Pulmonary artery endothelial cell (primary cell): Measurements from ENCODE around the gene CMIP. TPM values are rescaled to one million over a fixed set of nuclear protein-coding genes. Genes with fewer than 3 reads are reported as not detected.

Source experiments
- DNase-seq: peaks from one replicate; pipeline ENCODE4 v3.0.0-alpha.2; 2011; ENCODE audit warnings: low read depth, low spot score
- total RNA-seq: library from RNA; depleted of rRNA; stranded (reverse); fragments of >200 nt; gene quantifications from 2 replicates; pipeline ENCODE4 v1.2.3, GENCODE V29; 2014

CMIP gene
- total RNA-seq, 1 donor from 2014 or later, result 30.1 TPM

DNA sequence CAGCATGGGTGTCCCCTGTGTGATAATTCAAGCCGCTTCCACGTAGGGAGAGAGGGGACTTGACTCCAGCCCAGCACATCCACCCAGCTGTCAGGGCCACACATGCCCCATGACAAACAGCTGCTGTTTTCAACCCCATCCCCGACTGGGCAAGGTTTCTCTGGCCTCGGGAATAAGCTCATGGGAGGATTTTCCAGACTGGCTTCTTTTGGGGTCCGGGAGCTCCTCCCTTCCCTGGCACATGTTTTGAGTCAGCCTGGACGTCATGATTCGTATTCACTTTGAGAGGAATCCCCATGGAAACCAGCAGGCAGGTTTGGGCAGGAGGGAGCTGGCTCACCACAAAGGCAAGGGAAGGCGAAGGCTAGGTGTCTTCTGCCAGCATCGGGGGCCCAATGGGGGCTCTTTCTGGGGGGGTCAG, 156.4 kb downstream of the CMIP start:
- DNase-seq, result no peak

DNA sequence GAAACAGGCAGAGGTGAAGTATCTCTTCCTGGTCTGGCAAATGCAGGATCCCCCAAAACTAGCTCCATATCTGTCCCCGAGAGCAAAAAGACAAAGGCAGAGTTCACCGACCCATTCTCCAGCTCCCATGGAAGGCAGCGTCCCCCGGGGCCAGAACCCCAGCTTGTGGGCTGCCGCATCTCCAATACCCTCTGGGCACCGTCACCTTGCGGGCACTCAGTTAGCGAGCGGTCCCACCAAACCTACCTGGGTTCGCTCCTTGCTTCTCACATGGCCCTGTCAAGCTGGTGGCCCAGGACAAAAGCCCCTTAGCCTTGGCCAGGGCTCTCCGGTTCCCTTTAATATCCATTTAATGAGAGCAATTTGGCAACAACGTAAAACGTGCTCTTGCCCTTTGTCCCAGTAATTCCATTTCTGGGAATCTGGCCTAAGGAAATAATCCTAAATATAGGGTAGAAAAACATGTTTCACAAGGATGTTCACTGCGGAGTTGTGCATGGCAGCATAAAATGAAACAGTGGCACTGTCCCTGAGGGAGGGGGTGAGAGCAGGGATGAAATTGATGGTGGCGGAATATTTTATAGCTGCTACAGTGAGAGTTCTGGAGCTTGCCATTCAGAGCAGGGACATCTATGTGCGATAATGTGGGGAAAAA, 157.1 kb downstream of the CMIP start:
- DNase-seq, result no peak

DNA sequence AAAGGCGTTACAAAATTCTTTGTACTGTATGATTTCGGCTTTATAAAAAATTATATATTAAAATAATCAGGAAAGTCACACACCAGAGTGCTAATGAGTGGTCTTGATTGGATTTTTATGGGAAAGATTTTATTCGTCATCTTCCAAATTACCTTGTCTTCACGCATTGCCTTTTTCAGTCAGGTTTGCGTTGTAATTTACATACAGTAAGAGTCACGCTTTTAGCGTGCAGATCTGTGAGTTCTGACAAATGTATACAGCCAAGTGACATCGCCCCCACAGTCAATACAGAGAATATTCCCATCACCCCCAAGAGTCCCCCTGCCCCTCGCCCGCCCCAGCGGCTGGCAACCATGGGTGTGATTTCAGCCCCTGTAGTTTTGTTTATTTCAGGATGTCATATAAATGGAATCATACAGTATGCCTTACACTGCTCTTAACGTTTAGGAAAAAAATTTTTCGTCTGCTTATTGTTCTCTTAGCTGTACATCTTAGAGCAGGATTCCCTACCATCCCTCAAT, 157.7 kb downstream of the CMIP start:
- DNase-seq, result no peak

DNA sequence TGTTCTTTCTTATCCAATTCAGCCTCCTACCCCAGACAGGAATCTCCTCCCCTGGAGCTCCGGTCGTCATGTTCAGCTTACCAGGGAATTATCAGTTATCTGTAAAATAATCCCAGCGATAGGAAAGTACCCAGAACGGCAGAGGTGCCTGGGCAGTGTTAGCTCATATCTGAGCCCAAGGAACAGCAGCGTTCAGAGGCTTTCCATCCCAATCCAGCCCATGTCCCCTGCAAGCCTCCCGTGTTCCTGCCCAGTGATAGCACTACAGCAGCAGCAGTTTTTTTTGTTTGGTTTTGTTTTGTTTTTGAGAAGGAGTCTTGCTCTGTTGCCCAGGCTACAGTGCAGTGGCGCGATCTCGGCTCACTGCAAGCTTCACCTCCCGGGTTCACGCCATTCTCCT, 158.2 kb downstream of the CMIP start:
- no peak for DNase-seq

DNA sequence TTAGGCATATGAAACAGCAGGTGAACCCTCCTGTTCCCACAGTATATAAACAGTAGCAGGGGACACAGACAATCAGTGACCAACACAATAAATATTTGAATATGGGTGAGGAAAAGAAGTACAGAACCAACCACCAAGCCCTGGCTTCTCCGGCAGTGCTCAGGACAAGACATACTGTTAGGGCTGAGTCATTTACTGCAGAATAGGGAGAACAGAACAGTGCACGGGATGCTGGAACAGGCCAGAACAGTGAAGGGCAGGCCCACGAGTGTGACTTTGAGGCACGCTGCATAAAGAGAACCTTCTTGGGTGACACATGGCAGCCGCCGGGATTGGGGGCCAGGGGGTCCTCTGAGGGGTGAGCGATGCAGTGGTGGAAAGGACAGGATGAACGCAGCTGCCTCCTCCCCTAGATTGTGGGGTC, 160.4 kb downstream of the CMIP start:
- no peak for DNase-seq

DNA sequence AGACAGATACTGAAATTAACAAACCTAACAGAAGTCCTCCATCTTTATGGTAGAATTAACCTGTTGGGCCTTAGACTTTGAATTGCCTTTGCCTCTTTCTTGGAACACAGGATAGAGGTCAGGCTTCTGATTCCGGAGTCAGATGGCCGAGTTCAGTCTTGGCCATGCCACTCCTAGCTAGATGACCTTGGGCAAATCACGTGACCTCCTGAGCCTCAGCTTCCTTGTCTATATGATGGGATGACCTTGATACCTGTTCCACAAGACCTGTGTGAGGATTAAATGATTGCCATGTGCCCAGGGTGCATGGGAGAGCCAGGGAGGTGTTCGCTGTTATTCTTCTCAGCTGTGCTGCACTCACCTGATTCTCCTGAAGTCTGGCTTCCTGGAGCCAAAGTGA, 161.4 kb downstream of the CMIP start:
- DNase-seq, result no peak

DNA sequence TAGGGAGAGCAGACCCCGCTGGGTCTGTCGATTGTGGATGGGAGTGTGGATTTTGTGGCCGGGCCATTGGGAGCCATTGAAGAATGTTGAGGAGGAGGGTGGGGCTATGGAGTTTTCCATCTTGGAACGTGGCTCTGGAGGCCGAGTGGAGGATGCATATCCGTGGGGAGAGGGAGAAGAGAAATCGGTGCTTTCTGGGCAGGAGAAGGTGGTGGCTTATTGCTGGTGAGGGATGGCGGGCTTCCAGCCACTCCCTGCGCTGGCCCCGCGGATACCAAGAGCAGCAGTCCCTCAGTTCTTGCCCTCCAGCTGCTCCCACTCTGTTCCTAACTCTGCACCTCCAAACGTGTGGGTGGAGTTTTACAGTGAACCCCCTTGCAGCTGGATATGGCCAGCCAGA, 162.4 kb downstream of the CMIP start:
- no peak for DNase-seq

DNA sequence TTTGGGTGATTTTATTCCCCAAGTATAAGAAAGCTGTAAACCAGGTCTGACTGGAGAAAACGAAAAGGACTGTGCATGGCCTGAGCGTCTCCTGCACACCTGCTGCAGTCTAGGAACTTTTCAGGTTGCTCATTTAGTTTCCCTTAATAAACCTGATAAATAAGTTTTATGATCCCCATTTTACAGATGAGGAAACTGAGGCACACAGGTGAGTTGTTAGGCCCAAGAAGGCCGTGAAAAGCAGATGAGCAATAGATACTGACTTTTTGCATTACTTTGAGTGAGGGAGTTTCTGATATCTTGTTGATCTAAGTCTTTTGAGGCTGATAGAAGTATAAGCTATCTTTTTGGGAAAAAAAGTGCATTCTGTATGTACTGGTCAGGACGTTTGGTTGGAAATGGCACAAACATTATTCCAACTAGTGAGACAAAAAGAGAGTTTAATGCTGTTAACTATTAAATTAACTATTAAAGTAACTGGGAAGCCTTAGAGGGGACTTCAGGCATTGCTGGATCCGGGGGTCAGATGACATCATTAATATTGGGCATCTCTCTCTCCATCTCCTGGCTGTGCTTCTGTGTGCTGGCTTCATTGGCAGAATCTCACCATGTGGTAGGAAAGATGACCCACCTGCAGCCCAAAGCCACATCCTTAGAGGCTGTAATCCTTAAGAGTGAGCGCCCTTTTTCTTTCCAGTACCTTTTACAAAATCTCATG, 163.4 kb downstream of the CMIP start:
- no peak for DNase-seq

DNA sequence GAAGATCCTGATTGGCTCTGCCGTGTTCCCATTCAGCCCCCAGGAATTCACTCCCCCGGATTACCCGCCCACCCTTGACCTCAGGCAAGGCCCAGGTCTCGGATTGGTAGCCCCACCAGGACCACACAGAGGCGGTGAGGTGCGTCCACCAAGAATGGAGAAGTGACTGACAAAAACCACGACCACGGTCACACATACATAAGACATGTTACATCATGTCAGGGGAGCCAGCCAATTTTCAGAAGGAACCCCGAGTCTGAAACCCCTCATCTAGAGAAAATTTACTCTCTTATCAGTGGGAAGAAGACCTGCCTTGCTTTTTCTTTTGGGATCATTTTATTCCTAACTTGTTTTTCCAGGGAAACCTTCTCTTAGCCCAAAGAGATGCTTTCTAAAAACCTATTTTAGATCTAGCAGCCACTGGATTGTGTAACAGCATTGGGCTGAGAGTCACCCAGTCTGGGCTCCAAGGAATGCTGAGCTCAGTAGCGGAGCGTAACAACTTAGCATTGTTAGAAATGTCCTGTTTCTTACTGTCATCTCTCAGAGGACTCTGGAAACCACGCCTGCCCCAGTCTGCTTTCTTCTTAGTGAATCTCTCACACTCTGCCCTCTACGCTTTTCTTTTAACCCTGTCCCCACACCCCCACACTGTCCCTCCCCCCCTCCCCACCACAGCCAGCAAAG, 164.1 kb downstream of the CMIP start:
- no peak for DNase-seq

DNA sequence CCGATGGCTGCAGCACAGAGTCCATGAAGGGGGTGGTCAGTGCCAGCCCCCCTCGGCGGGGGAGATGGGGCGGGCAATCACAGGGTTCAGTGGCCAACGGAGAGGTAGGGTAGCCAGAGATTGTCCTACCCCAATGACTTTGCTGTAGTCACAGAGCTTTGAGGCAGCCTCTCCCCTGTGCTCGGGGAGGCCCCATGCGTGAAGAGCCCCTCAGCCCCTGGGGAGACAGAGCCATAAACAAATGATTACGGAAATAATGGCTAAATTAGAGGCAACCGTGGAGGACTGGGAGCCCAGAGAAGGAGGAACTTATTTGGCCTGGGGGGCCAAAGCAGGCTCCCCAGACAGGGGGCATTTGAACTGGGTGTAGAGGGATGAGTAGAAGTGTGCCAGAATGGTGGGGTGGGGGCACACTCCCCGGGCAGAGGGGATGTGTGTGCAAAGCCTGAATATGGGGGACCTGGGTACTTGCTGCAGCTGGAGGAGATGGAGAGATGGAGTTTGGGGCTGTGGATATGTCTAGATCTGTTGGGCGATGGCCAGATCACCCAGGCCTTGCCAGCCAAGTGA, 164.8 kb downstream of the CMIP start:
- DNase-seq, result no peak

DNA sequence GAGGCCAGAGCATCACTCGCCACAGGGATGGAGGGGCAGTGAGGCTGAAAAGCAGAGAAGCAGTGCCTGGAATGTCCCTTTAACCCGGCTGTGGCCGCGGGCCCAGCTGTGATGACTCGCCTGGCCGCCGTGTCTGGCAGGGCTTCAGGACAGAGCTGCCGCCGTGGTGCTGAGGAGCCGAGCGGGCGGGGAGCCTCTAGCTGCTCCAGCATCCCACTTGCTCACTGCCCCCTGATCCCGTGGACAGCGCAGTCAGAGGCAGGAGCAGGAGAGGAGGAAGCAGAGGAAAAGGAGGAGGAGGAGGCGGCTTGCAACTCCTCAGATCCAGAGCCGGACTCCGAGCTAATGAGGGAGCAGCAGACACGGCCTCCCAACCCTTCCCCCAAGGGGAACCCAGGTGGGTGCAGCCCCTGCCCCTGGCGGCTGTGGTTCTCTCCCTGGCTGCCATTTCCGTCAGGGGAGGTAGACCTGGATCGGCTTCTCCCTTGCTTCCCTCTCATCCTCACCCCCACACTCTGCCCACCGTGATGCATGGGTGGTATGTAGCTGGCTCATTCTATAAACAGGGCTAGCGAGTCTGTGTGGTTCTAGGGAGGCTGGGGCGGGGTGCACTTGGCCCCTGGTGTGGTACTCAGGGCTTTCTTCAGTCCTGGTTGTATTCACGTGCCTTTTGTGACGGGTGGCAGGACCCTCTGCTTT, 165.7 kb downstream of the CMIP start:
- peak; percentile 55 for DNase-seq

DNA sequence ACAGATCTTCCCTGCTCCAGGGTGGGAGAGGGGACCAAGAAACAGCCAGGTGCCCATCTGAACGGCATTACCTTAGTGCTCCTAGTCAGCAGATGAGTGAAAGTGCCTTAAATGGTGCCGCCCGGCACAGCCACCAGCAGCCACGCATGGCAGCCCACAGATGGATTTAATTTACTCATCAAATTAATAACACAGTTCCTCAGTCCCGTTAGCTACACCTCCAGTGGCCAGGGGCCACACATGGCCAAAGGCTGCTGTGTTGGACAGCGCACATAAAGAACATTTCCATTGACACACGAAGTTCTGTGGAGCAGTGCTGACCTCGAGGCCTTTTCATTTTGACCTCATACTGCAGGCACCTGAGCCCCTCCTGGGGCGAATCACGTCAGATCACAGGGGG, 166.3 kb downstream of the CMIP start:
- DNase-seq, result no peak

DNA sequence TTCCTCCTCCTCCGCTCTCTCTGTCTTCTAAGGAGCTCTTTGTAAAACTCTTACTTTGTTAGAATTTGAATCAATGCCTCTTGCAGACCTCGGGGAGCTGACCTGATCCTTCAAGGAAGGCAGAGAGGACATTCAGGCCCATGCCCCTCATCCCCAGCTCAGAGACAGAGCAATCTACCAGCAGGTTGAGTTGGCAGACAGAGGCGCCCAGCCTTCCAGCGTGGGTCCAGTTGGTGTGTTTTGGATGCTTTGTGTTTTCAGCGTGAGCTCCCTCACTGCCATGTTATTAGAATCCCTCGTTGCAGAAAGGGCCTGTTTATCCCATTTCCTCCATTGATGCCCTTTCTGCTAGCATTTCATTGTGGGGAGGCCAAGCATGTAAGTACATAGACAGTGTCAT, 167.1 kb downstream of the CMIP start:
- DNase-seq, result no peak

DNA sequence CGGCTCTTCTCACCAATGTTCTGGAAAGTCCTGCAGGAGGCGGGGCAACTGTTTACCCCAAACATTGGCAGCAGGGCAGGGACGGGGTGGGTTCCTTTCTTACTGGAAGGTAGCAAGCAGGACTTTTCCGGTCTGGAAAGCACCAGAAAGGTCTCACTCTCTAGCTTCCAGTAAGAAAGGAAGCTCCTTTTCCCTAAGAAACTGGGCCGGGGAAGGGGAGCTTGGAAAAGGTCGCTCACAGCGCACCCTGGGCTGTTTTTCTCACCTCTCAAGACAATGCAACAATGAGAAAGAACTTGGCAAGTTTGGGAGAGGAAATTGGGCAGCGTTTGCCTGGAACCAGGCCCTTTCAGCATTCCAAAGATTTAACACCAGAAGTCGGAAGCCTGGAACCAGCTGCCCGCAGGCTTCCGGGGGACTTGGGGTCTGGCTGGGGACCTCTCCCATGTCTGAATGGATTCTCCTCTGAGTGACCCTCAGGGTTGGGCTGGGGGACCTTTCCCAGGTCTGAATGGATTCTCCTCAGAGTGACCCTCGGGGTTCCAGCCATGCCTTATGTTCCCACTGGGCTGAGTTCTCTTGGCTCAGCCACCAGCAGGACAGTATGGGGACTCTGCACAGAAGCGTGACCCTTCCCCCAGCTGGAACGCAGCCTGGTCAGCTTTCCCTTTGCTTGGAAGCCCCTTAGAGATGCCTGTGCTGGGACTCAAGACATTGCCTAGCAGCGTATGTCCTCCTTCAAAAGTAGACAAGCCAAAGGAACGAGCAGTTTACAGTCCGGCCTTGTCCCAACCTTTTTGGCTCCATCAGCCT, 167.9 kb downstream of the CMIP start:
- DNase-seq, result peak; percentile 97

DNA sequence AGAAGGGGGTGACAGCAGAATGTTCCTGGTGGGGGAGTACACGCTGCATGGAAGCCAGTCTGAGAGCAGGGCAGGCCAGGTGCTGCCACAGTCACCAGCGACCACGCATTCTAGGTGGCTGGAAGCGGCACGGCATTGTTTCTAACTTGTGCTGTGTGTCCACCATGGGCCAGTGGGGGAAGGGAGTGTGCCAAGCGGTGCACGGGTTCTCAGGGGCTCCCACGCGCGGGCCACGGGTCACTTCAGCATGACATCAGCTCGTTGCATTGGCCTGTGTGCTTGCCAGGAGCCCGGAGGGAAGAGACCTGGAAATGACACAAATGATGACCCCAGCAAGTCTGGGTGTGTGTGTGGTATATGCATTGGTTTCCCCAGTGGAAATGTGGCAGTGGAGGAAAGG, 169.6 kb downstream of the CMIP start:
- no peak for DNase-seq

DNA sequence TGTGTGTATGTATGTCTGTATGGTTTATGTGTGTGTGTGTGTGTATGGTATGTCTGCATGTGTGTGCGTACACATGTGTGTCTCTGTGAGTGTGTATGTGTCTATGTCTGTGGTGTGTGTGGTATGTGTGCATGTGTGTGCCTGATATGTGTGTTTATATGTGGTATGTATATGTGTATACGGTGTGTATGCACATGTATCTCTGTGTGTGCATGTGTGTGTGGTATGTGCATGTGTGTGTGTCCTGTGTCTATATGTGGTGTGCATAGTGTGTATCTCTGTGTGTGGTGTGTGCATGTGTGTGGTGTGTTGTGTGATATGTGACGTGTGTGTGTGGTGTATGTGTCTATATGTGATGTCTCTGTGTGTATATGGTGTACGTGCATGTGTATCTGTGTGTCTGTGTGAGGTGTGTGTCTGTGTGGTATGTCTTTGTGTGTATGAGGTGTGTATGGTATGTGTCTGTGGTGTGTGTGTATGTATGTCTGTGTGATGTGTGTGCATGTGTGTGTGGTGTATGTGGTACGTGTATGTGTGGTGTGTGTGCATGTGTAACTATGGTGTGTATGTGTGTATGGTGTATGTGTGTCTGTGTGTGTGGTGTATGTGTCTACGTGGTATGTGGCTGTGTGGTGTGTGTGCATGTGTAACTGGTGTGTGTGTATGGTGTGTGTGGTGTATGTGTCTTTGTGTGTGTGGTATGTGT, 170.2 kb downstream of the CMIP start:
- DNase-seq, result no peak

DNA sequence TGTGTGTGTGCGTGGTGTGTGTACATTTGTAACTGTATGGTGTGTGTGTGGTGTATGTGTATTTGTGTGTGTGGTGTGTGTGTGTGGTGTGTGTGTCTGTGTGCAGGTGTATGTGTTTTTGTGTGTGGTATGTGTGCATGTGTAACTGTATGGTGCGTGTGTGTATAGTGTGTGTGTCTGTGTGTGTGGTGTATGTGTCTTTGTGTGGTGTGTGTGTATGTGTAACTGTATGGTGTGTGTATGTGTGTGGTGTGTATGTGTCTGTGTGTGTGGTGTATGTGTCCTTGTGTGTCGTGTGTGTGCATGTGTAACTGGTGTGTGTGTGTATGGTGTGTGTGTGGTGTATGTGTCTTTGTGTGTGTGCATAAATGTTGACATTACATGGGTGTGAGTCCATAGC, 170.8 kb downstream of the CMIP start:
- DNase-seq, result no peak

DNA sequence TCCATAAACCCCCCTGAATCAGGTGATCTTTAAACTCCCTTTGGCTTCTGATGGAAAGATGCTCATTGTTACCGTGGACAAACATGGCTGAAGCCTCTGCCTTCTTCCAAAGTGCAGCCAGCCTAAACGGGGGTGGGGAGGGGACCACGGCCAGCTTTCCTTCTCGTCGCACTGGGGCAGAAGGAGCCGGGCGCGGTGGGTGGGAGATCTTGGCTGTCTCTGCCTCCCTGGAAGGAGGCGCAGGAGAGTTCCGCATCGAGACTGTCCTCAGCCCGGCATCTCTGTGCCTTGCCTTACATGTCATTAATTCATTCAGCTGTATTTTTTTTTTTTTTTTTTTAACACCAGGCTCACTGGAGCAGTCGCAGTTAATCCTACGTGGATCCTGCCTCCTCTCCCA, 171.2 kb downstream of the CMIP start:
- DNase-seq, result no peak

DNA sequence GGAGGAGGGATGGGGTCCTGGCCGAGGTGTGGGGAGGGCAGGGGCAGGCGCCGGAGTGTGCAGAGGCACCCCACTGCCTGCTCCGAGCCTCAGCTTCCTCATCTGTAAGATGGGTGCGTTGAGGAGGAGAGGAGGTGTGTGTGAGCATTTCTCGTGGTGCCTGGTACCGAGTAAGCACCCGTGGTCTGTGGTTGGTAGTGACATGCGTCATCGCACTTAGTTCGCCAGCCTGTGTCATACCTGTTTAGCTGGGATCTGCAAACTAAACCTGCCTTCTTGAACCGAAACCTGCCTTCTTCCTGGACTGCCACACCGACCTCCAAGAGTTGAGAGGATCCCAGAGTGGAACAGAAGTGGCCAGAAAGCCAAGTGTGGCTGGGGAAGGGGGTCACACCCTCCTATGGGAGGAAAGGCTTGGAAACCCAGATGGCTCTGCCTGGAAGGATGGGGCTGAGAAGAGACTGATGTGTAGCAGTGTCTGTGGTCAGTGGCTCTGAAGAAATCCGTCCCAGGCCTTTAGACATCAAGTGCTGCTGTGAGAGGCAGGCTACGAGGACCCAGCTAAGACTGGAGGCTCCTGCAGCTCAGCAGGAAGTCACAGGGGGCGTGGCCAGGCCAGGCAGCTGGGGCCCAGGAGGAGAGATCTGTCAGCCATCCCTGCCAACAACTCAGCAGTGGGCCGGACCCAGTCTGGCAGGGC, 171.9 kb downstream of the CMIP start:
- DNase-seq, result no peak

DNA sequence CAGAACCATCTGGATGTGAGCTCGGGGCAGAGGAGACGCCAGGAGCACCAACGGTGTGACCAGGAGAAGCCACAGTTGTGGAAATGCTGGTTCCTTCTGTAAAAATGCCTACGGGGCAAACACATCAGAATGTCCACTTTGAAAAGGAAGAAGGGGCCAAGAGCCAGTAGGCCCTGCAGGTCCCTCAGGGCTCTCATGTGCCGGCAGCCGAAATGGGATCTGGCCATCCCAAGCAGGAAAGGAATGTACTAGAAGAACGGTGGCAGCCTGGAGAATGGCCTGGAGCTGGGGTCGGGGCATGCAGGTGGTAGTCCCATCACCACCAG, 172.4 kb downstream of the CMIP start:
- no peak for DNase-seq
